NB4 (cell line): ENCODE results near the gene SH3D19.

Experiments used
- MYC ChIP-seq: IDR thresholded peaks from 2 replicates; pipeline ENCODE4 v1.6.1; 2011; ENCODE audit warnings: low read depth, low read length
- POLR2A ChIP-seq: IDR thresholded peaks from 2 replicates; pipeline ENCODE4 v1.6.1; 2011; ENCODE audit warnings: mild to moderate bottlenecking; ENCODE audit not compliant: insufficient read length; ENCODE audit errors: extremely low read depth
- TF ChIP-seq, protein P1 (sequence below): IDR thresholded peaks from one replicate; pipeline ENCODE4 v1.5.1; 2012; ENCODE audit warnings: low read depth, low read length

DNA sequence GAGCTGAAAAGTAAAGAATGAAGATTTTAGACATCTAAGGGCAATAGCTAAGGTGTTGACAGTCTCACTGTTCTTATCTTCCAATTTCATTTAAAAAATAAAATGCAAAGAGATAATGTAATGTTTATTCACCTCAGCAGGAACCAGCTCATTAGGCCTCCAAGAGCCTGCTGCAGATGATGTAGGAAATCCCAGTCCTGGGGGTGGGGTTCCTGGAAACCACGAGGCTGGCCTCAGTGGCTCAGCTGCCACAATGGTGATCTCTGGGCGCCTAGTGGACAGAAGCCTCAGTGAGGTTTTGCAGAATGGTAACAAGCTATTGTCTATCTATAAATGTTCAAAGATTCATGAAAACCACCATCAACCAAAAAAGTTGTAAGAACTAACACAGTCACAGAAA lies 148.7 kb downstream of the SH3D19 start:
- TF ChIP-seq, protein P1, sequence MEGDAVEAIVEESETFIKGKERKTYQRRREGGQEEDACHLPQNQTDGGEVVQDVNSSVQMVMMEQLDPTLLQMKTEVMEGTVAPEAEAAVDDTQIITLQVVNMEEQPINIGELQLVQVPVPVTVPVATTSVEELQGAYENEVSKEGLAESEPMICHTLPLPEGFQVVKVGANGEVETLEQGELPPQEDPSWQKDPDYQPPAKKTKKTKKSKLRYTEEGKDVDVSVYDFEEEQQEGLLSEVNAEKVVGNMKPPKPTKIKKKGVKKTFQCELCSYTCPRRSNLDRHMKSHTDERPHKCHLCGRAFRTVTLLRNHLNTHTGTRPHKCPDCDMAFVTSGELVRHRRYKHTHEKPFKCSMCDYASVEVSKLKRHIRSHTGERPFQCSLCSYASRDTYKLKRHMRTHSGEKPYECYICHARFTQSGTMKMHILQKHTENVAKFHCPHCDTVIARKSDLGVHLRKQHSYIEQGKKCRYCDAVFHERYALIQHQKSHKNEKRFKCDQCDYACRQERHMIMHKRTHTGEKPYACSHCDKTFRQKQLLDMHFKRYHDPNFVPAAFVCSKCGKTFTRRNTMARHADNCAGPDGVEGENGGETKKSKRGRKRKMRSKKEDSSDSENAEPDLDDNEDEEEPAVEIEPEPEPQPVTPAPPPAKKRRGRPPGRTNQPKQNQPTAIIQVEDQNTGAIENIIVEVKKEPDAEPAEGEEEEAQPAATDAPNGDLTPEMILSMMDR = no peak
- no peak for TF ChIP-seq POLR2A
- TF ChIP-seq MYC = no peak
